HG02852 (cell line): ENCODE measurements around the gene NFKBIL1.
"Not testable (repeated sequence)": the region's sequence is repeated elsewhere in the genome, so short reads cannot be mapped to it uniquely, and the experiment has no call there.

Experiments used
- ATAC-seq: cut with Tn5 transposase; IDR thresholded peaks from one replicate; pipeline ENCODE4 v1.9.1; 2021; ENCODE audit warnings: mild to moderate bottlenecking, moderate library complexity; ENCODE audit not compliant: unreplicated experiment

The NFKBIL1 gene

DNA sequence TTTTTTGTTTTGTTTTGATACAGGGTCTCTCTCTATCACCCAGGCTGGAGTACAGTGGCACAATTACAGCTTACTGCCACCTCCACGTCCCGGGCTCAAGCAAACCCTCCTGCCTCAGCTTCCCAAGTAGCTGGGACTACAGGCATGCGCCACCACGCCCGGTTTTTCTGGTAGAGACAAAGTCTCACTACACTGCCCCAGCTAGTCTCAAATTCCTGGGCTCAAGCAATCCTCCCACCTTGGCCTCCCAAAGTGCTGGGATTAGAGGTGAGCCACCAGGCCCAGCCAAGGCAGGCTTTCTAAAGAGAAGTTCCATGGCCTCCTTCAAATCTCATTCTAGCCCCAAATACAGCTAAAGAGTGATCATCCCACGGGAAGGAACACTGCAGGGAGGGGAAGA, 13.4 kb upstream of the NFKBIL1 start:
- no peak for ATAC-seq

DNA sequence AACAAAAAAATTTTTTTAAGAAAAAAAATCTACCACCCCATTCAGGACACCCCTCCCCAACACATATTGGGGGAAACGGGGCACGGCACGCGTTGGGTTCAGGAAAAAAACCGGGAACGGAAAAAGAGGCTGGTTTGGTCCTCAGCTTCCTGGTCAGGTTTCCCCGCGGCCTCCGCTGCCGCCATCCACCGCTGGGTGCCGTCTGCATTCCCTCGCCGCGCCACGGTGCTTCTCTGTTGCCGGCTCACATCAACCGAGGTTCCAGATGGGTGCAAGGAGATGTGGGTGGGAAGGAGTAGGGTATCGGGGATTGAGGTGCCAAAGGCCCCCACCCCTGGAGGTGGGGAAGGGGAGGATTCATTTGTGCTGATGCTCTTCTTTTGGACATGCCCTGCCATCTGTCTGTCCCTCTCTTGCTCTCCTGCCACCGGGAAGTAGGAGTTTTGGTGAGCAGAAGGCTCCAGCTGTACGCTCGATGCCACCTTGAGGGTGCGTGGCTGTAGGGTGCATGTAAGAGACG, 12.8 kb upstream of the NFKBIL1 start:
- ATAC-seq, result no peak

DNA sequence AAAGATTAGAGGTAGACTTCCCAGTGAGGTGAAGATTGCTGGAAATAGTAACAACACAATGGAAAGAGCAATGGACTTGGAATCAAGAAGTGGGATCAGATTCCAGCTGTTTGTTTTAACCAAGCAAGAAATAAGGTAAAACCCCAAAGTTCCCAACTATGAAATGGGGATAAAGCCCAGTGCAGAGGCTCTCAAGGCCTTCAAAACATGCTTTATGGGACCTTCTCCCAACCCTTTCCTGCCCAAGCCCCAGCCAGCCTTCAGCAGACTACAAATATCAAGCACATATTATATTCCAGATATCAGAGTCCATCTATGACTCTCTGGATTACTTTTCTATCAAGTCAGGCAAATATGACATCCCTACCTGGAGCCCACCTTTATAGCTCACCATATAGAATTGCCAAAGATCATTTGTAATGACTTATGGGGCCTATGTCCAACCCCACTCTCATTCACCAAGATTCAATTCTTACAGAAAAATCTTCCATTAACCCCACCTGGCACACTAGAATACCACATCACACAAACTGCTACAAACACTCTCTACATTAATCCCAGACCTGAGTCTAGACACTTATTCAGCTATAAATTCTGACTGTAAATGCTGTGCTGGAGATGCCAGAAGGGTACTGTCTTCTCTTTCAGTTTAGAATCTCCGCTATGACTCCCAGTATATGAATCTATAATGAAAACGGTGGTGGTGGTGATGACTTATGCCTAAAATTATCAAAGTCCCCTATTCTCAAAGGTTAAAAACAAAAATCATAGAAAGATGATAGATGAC, 11.7 kb upstream of the NFKBIL1 start:
- ATAC-seq, result no peak

DNA sequence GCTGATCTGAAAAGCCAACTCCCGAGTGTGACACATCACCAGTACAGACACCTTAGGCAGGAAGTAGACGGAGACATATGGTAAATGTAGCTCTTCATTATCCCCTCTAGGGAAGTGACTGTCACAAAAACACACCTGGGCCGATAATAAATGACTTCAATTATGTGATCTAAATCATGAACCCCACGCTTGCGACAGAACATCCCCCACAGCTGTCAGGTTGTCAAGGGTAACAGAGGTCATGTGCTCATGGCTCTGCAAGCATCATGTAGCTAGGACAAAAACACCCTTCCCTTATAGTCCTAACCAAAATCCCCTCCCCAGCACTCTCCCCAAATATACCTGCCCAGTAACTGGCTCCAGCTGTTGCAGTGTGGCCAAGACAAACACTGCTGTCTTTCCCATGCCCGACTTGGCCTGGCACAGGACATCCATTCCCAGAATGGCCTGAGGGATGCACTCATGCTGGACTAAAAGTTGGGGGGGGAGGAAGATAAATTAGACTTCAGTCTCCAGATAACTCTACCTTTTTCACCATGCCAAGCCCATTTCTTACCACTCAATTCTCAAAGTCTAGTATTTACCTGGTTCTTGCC, 8.5 kb upstream of the NFKBIL1 start:
- no peak for ATAC-seq

DNA sequence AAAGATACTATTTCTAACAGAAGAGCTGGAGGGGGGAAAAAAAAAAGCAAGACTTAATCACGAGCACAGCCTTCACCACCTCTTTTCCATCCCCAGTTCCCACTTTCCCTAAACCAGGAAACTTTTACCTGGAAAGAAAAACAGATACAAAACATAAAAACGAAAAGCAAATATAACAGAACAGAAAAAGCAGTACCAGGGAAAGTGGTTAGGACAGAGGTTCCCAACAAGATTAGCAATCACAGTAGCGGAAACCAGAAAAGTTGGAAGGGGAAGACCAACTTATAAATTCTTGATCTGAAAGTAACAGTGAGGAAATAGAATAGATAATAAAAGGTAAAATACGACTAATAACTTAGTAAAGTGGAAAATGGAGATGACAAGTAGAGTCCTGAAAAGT, 6.8 kb upstream of the NFKBIL1 start:
- ATAC-seq, result no peak

DNA sequence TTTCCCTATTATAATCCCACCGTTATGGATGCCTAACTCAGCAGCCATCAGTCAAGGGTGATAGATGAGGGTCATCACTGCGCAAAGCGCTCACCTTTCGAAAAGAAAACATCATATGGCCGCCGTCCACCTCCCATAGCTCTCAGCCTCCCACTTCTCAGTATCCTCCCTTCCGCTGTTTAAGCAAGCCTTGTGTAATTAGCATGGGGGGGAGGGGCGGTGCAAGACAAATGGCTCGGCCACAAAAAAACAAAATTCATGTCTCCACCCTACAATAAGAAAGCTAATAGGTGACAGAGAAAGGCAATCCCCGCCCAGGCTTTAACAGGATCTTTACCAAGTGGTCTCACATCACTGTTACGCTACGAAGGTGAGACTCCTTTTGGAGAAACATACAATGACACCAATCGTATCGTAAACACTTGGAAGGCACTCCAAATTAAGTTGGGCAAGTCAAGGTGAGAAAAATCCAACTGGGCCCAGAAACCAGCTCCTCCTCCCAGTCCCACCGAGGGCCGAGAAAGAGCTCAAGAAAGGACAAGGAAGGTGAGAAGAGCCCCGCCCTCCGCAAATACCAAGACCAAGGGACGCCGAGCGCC, 6.2 kb upstream of the NFKBIL1 start:
- peak; percentile 23 for ATAC-seq

DNA sequence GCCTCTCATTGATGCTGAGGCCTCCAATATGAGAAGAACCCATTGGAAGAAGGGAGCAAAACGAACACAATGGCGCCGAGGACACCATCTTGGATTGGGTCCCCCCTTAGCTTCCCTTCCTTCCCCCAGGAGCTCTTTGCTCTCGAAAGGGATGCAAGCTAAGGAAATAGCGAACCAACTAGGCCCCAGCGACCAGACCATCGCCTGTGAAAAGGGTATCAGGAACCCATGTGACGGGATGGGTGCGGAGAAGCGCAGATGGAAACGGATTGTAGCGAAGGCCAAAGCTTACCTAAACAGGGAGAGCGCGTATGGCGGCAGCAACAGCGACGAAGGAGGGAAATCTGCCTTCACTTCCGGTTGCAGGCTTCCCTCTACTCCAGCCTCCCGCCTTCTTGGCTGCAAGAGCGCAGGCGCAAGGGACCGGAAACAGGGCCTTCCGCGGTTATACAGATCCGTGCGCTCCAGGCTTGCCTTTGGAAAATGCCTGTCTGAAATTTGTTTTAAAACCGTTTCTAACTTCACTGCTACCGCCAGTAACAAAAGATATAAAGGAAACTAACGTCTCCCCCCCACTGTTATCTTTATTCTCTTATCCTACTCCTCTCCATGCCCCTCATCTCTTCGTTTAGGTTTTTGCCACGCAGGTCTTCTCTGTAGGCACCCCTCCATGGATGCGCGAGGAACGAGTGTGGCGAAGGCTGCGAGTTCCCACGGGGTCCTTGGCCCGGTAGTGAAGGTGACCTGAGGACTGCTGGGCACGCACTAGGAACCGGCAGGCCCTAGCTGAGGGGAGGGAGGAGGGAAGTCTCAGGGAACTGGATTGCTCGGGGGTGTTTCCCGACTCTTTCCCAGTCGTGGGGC, 5.5 kb upstream of the NFKBIL1 start, which contains the start of gene DDX39B:
TSS of gene DDX39B (minus strand) at position 346 of the 864 bp plus-strand sequence. CDS start 1,471 bp downstream, outside the sequence.
- ATAC-seq, result peak; percentile 63

DNA sequence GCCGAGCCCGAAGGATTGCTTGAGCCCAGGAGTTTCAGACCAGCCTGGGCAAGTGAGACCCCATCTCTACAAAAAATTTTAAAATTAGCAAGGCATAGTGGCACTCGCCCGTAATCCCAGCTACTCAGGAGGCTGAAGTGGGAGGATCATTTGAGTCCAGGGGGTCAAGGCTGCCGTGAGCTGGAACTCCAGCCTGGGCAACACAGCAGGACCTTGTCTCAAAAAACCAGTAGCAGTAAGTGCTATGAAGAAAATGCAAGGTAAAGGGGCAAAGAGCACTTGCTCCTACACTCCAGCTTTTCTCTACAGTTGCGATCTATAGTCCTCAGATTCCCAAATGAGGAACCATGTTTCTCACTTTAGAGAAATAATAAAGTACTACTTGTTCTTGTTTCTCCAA, 3.8 kb upstream of the NFKBIL1 start:
- ATAC-seq, result no peak

DNA sequence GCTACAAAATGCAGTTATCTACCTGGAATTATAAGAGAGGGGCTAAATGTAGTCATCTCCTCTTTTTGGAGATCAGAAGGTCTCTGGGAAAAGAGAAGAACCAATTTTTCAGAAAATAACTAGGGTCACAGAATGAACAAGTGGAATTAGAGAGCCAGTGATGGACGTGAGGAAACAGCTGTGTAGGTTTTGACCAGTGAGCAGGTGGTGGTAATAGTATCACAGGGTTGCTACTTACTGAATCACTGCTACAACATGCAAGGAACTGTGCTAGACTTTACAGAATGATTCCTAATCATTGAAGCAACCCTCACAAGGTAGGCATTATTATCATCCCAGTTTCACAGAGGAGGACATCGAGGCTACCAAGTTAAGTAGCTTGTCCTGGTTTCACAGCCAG, 2.7 kb upstream of the NFKBIL1 start:
- ATAC-seq, result no peak

DNA sequence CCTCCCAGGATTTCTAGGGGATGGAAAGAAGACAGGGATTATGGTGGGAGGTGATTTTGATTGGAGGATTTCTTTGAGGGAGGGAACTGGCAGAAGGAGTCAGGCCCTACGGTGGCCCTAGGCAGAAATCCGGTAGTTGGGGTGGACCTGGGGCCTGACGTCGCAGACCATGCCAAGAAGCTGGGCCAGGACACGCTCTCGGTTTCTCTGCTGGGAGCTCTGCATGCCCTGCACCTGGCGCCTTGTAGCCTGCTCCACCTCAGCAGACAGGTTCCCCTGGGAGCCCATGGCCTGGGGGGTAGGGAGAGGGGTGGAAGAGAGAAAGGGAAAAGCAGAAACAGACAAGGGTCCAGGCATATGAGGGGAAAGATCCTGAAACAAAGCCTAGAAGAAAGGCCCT, 2.1 kb upstream of the NFKBIL1 start:
- ATAC-seq, result no peak

DNA sequence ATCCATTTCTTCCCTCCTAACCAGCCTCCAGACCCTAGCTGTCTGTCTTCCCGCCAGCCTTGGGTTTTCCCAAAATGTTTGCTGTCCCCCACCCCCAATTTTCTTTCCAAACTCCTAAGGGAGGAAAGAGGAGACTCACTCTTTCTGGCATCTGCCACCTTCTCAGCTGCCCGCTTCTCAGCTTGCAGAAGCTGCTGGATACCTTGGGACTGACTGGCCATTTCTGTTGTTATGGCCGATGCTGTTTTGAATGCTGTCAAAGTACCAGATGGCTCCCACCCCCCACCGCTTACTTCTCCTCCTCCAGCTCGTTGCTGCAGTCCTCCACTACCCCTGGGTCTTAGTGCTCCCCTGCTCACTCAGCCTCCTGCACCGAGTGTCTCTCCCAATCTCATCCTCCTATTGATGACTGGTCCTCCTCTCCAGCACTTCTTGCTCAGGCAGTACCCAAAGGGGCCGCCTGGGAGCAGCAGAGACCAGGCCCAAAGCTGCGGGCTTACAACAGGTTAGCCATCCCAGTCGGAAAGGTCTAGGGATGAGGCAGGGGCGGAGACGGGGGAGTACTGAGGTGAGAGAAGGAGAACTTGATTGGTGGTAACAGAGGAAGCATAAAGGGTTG, 960 bp upstream of the NFKBIL1 start, which contains the start of gene ATP6V1G2:
TSS of gene ATP6V1G2 (minus strand) at position 270 of the 619 bp plus-strand sequence. CDS start at position 221, 49 bp downstream.
- ATAC-seq, result no peak

DNA sequence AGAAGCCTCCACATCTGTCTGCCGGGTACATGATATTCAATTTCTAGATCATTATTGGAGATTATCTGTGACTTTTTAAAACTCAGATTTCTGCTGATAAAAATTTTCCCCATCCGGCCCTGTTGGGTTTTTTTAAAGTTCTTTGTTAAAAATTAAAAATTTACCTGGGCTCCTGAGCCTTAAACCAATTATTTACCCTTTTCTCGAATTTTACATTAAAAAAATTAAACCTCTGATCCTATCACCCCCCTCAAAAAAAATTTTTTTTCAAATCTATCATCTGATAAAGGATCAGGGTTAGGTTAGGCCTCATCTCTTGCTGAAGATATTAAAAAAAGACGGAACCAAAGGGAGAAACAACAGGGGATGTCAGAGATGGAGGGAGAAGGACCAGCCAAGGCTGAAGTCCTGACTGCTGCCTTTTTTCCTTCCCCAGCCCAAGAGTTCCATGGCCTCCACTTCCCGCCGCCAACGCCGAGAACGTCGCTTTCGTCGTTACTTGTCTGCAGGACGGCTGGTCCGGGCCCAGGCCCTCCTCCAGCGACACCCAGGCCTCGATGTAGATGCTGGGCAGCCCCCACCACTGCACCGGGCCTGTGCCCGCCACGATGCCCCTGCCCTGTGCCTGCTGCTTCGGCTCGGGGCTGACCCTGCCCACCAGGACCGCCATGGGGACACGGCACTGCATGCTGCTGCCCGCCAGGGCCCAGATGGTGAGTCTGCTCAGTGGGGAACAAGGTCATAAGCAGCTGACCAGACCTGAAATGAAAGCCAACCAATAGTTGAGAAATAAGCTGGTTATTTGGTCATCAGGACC, 527 bp downstream of the NFKBIL1 start:
- ATAC-seq, result no peak

DNA sequence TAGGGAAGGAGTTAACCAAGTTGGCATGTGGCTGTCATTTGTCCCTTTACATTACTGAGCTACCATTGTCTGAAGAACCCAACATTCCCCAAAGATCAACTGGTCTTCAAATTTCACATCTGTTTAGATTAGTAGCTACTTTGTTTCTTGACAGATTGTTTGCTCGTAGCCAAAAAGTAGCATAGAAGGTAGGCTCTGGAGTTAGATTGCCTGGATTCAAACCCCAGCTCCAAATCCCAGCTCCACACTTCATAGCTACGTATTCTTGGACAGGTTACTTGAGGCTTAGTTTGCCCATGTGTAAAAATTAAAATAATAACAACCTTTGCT, 1.1 kb downstream of the NFKBIL1 start:
- no peak for ATAC-seq

DNA sequence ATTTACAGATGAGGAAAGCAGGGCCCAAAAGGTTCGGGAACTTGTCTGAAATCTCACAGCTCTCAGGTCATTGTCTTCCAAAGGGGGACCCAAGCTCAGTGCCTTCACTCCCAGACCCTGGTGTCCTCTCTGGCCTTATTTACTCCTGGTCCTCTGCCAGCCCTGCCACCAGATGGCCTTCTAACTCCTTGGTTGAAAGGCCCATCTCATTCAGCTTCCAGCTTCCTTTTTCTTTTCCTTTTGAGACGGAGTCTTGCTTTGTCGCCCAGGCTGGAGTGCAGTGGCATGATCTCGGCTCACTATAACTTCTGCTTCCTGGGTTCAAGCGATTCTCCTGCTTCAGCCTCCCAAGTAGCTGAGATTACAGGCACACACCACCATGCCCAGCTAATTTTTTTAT, 4.0 kb downstream of the NFKBIL1 start:
- ATAC-seq, result not testable (repeated sequence)

DNA sequence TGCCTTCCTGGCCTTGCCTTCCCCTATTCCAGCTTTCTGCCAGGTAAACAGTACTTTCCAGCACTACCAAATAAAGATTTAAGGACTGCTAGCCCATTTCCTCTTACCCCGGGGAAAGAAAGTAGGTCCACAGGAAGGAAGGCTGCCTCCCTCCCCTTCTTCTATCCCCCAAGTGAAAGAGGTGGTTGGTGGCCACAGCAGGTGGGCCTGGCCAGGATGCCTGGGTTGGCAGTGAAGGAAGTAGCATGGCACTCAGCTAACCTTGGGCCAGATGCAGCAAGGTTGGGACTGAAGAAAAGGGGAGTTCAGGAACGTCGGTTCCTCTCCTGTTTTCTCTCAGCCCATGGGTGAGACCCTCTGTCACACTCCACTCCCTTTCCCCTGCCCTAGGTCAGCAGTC, 8.9 kb downstream of the NFKBIL1 start:
- ATAC-seq, result no peak

DNA sequence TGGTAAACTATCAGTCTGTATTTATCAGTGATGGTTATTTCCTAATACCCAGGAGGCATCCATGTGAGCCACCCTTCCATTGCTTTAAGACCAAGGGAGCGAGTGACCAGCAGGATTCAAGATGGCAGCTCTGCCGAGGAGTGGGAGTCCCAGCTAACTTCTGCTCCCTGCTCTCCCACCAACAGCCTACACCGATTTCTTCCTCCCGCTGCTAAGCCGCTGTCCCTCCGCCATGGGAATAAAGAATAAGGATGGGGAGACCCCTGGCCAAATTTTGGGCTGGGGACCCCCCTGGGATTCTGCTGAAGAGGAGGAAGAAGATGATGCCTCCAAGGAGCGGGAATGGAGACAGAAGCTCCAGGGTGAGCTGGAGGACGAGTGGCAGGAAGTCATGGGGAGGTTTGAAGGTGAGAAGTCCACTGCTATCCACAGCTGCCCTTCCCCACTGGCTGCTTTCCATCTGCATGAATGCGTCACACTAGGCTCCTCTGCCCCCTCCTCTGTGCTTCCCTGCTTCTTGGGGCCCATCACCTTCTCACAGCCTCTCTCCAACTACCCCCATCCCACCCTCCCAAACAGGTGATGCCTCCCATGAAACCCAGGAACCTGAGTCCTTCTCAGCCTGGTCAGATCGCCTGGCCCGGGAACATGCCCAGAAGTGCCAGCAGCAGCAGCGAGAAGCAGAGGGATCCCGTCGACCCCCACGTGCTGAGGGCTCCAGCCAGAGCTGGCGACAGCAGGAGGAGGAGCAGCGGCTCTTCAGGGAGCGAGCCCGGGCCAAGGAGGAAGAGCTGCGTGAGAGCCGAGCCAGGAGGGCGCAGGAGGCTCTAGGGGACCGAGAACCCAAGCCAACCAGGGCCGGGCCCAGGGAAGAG, 10.3 kb downstream of the NFKBIL1 start:
- ATAC-seq, result no peak

DNA sequence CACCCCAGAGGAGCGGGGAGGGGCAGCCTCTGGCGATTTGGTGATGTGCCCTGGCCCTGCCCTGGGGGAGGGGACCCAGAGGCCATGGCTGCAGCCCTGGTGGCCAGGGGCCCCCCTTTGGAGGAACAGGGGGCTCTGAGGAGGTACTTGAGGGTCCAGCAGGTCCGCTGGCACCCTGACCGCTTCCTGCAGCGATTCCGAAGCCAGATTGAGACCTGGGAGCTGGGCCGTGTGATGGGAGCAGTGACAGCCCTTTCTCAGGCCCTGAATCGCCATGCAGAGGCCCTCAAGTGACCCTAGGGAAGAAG, 10.9 kb downstream of the NFKBIL1 start:
- no peak for ATAC-seq

DNA sequence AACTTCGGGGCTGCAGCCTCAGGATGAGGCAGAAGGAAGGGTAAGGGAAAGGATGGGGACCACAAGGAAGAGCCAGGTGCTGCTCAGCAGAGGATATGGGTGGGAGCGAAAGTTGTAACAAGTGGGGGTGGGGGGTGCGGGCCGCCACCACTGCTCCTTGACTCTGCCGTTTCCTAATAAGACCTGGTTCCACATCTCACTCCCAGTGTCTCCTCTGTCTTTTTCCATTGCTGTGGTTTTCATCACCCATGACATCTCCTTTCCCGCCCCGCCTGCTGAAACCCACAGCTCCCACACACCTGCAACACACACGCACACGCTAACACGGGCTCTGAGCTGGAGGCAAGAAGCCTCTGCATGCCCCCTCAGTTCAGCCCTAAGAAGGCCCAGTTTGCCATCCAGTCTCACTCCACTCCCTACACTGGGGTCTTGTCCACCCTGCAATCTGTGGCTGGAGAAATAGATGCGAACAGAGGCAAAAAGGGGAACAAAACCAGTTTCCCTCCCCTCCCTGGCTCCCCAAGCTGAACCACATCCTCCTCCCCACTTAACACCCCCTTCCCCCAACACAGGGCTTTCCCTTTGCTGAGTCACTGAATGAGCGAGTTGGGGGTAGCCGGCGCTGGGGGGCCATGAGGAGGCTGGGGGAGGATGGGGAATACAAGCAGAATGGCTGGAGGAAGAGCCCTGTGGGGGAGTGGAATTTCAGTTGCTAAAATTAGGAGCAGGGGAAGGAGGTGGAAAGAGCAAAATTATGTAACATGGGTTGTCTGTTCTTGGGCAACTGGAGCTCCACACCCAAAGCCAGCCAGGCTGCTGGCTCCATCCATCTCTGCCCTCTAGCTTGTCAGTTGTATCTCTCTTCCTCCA, 11.5 kb downstream of the NFKBIL1 start:
- peak; percentile 33 for ATAC-seq
